ENCODE data around the gene NSD1.

Gene NSD1

DNA sequence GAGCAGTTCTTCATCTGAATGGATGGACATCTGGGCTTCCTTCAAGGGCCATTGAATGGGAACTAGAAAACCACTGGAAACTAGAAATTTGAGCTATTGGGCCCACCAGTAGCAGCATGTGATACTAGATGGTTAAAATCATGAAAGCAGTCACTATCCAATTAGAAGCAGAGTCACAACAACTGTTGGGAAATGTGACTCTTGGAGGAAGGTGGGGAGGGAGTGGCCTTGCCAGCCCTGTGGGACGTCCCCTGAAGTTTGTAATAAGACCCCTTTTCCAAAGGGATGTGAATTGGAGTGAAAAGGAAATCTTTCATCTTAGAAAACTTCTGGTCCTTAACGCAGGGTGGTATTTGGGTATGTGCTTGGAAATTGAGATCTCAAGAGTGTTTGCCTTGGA, 164.3 kb downstream of the NSD1 start:
- TF ChIP-seq, protein P1, sequence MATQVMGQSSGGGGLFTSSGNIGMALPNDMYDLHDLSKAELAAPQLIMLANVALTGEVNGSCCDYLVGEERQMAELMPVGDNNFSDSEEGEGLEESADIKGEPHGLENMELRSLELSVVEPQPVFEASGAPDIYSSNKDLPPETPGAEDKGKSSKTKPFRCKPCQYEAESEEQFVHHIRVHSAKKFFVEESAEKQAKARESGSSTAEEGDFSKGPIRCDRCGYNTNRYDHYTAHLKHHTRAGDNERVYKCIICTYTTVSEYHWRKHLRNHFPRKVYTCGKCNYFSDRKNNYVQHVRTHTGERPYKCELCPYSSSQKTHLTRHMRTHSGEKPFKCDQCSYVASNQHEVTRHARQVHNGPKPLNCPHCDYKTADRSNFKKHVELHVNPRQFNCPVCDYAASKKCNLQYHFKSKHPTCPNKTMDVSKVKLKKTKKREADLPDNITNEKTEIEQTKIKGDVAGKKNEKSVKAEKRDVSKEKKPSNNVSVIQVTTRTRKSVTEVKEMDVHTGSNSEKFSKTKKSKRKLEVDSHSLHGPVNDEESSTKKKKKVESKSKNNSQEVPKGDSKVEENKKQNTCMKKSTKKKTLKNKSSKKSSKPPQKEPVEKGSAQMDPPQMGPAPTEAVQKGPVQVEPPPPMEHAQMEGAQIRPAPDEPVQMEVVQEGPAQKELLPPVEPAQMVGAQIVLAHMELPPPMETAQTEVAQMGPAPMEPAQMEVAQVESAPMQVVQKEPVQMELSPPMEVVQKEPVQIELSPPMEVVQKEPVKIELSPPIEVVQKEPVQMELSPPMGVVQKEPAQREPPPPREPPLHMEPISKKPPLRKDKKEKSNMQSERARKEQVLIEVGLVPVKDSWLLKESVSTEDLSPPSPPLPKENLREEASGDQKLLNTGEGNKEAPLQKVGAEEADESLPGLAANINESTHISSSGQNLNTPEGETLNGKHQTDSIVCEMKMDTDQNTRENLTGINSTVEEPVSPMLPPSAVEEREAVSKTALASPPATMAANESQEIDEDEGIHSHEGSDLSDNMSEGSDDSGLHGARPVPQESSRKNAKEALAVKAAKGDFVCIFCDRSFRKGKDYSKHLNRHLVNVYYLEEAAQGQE (IDR thresholded peaks at IDR 0.05; ENCODE audit: low read depth) = no peak
- TF ChIP-seq RAD21 (IDR thresholded peaks at IDR 0.05; ENCODE audit: low read depth) (no peak), ZBTB7A (IDR thresholded peaks at IDR 0.05; ENCODE audit: low read depth) (no peak), TEAD4 (IDR thresholded peaks at IDR 0.05) (no peak), EGR1 (IDR thresholded peaks at IDR 0.05) (no peak), CREB1 (IDR thresholded peaks at IDR 0.05; ENCODE audit: low read depth) (no peak), TCF12 (IDR thresholded peaks at IDR 0.05; ENCODE audit: low read depth) (no peak), YY1 (IDR thresholded peaks at IDR 0.05; ENCODE audit: low read depth) (no peak), FOXM1 (IDR thresholded peaks at IDR 0.05; ENCODE audit: borderline replicate concordance, low read depth) (no peak), CEBPB (IDR thresholded peaks at IDR 0.05) (no peak), TAF1 (IDR thresholded peaks at IDR 0.05; ENCODE audit: low read depth) (no peak), EP300 (IDR thresholded peaks at IDR 0.05; ENCODE audit: borderline replicate concordance) (no peak), NFIC (IDR thresholded peaks at IDR 0.05) (no peak)
- TF ChIP-seq, protein P2, sequence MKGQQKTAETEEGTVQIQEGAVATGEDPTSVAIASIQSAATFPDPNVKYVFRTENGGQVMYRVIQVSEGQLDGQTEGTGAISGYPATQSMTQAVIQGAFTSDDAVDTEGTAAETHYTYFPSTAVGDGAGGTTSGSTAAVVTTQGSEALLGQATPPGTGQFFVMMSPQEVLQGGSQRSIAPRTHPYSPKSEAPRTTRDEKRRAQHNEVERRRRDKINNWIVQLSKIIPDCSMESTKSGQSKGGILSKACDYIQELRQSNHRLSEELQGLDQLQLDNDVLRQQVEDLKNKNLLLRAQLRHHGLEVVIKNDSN (IDR thresholded peaks at IDR 0.05) = no peak
- TF ChIP-seq, protein P3, sequence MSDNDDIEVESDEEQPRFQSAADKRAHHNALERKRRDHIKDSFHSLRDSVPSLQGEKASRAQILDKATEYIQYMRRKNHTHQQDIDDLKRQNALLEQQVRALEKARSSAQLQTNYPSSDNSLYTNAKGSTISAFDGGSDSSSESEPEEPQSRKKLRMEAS (IDR thresholded peaks at IDR 0.05) = no peak

DNA sequence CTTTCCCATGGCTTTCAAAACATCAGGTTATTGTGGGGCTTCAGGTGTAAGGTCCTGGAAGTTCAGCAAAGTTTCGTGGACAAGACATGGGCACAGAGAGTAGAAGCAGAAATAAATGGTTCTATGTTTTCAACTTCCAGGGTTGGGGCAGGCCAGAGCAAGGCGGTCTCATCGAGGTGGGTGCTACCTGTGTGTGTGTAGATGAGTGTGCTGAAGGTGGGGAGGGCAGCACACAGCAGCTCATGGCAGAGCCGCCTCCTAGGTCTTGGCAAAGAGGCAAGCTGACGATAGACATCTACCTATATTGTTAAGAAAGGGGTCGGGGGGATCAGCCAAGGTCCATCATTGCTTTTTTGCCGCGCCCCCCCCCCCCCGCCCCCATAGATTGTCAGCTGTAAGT, 166.1 kb downstream of the NSD1 start:
- TF ChIP-seq ZBTB7A (IDR thresholded peaks at IDR 0.05; ENCODE audit: low read depth) = no peak
- TF ChIP-seq YY1 (IDR thresholded peaks at IDR 0.05; ENCODE audit: low read depth) = no peak
- TF ChIP-seq, protein P2 (IDR thresholded peaks at IDR 0.05) = no peak
- no peak for TF ChIP-seq CREB1 (IDR thresholded peaks at IDR 0.05; ENCODE audit: low read depth)
- no peak for TF ChIP-seq CEBPB (IDR thresholded peaks at IDR 0.05)
- no peak for TF ChIP-seq TCF12 (IDR thresholded peaks at IDR 0.05; ENCODE audit: low read depth)
- TF ChIP-seq EP300 (IDR thresholded peaks at IDR 0.05; ENCODE audit: borderline replicate concordance) = no peak

DNA sequence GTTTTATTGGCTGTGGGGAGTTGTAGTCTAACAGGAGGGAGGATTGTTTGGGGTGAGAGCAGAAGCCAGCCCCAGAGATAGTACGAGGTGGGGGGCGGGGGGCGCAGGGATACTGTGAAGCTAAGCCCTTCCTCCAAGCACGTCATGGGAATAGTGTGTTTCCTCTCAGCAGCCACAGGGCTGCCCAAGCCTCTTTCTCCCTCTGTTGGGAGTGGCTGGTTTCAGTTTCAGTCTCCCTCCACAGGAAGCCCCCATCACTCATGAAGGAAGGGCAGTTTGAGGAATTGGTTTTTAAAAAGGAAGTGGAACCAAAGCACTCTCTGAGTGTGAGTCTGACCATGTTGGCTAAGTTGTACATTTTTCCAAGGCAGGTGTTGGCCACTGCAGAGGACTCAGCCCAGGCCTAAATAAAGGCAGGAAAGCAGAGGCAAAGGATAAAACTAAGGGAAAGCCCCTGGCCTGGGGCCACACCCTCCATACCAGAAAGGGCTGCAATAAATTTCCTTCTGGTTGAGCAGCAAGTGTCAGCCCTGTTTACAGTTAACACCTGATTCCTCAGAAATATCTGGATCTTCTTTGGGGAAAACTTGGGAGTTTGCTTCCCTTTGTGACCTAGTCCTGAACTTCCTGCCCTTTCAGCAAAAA, 166.8 kb downstream of the NSD1 start:
- no peak for TF ChIP-seq EGR1 (IDR thresholded peaks at IDR 0.05)
- no peak for TF ChIP-seq CEBPB (IDR thresholded peaks at IDR 0.05)
- TF ChIP-seq, protein P3 (IDR thresholded peaks at IDR 0.05) = no peak
- TF ChIP-seq CREB1 (IDR thresholded peaks at IDR 0.05; ENCODE audit: low read depth) = no peak
- TF ChIP-seq, protein P1 (IDR thresholded peaks at IDR 0.05; ENCODE audit: low read depth) = no peak
- TF ChIP-seq TAF1 (IDR thresholded peaks at IDR 0.05; ENCODE audit: low read depth) = no peak
- no peak for TF ChIP-seq FOXM1 (IDR thresholded peaks at IDR 0.05; ENCODE audit: borderline replicate concordance, low read depth)
- TF ChIP-seq, protein P2 (IDR thresholded peaks at IDR 0.05) = no peak
- TF ChIP-seq TEAD4 (IDR thresholded peaks at IDR 0.05) = no peak
- TF ChIP-seq NFIC (IDR thresholded peaks at IDR 0.05) = no peak
- no peak for TF ChIP-seq ZBTB7A (IDR thresholded peaks at IDR 0.05; ENCODE audit: low read depth)
- no peak for TF ChIP-seq EP300 (IDR thresholded peaks at IDR 0.05; ENCODE audit: borderline replicate concordance)
- no peak for TF ChIP-seq RAD21 (IDR thresholded peaks at IDR 0.05; ENCODE audit: low read depth)
- TF ChIP-seq YY1 (IDR thresholded peaks at IDR 0.05; ENCODE audit: low read depth) = no peak
- TF ChIP-seq TCF12 (IDR thresholded peaks at IDR 0.05; ENCODE audit: low read depth) = no peak

DNA sequence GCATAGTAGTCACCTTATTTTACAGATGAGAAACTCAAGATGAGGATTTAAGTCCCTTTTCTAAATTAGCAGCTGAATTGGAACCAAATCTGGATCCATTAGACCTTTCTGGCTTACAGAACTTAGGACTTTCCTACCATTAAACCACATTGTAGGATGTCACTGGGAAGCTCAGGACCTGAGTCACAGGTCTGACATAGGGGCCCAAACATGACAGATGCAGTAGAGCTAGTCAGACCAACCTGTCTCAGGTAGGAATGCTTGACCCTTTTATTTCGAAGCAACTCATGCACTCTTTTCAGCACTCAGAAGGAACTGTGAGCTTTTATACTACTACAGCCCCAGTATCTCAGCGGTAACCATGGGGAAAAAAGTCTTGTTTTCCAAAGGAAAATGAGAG, 167.4 kb downstream of the NSD1 start:
- TF ChIP-seq TEAD4 (IDR thresholded peaks at IDR 0.05) (no peak), YY1 (IDR thresholded peaks at IDR 0.05; ENCODE audit: low read depth) (no peak), RAD21 (IDR thresholded peaks at IDR 0.05; ENCODE audit: low read depth) (no peak), FOXM1 (IDR thresholded peaks at IDR 0.05; ENCODE audit: borderline replicate concordance, low read depth) (no peak), ZBTB7A (IDR thresholded peaks at IDR 0.05; ENCODE audit: low read depth) (no peak), CREB1 (IDR thresholded peaks at IDR 0.05; ENCODE audit: low read depth) (no peak), TCF12 (IDR thresholded peaks at IDR 0.05; ENCODE audit: low read depth) (no peak), CEBPB (IDR thresholded peaks at IDR 0.05) (no peak), TAF1 (IDR thresholded peaks at IDR 0.05; ENCODE audit: low read depth) (no peak), EP300 (IDR thresholded peaks at IDR 0.05; ENCODE audit: borderline replicate concordance) (no peak), EGR1 (IDR thresholded peaks at IDR 0.05) (no peak), NFIC (IDR thresholded peaks at IDR 0.05) (no peak)
- TF ChIP-seq, protein P3 (IDR thresholded peaks at IDR 0.05) = no peak
- TF ChIP-seq, protein P2 (IDR thresholded peaks at IDR 0.05) = no peak
- TF ChIP-seq, protein P1 (IDR thresholded peaks at IDR 0.05; ENCODE audit: low read depth) = no peak
